Measurements from ENCODE around the gene ARG2. TPM values are rescaled to one million over a fixed set of nuclear protein-coding genes. Genes with fewer than 3 reads are reported as not detected.

The ARG2 gene
- total and polyA plus RNA-seq, 10 of the 15 experiments (the other 5 are each of a cell fraction or from before 2014, with no cell fraction given), result 0.48 to 7.8 (median 1.1) TPM

- no peak for TF ChIP-seq CEBPZ (IDR thresholded peaks at IDR 0.05; ENCODE audit: low read depth, low read length)
These were observed 40.1 kb upstream of the ARG2 start (continued) for GRCh38 chr14:67579636-67580035.

GRCh38 chr14:67580336-67581171, 39.2 kb upstream of the ARG2 start:
- Histone ChIP-seq H3K4me1 (ENCODE audit: control insufficient read depth, insufficient read depth, low read length) (no peaks in the 10 kb centered on the region), H3K4me2 (ENCODE audit: control insufficient read depth, insufficient read depth) (no peak overlapping the region), H3K4me3 (no peak overlapping the region), H3K9me3 (replicated peaks; ENCODE audit: control insufficient read depth, insufficient read depth, low read length) (no peaks in the 10 kb centered on the region), H3K27ac (ENCODE audit: control insufficient read depth, insufficient read depth) (no peak overlapping the region), H3K36me3 (ENCODE audit: control insufficient read depth in 2 of 2, insufficient read depth in 2 of 2, low read length in 1 of 2) (no peaks in the 10 kb centered on the region), H2AFZ (ENCODE audit: control insufficient read depth, low read depth, low read length) (no peak overlapping the region), H3K79me2 (ENCODE audit: control insufficient read depth, insufficient read depth, low read length) (no peaks in the 10 kb centered on the region), H3K9ac (ENCODE audit: control insufficient read depth, insufficient read depth, low read length) (no peak overlapping the region), H4K20me1 (ENCODE audit: control insufficient read depth, insufficient read depth) (peaks cover 2% of the 10 kb centered on the region; the same call in 1 of the 2 replicates), H3K27me3 (replicated peaks in 1 of 2; ENCODE audit: control insufficient read depth in 2 of 2, insufficient read depth in 2 of 2, low read length in 1 of 2) (no peaks in the 10 kb centered on the region)
- intact Hi-C loops (cut with micrococcal nuclease; ENCODE audit: unreplicated experiment), result no loop called here
- POLR2A ChIA-PET, result interaction anchor here (0.6 kb wide), 1 partner anchor 137 kb away, joined by 4 read pairs; no protein-coding TSS in a partner anchor
- no TSS peak for BruUV-seq (replicated peaks)
- DNase-seq (ENCODE audit: low read depth, low spot score), result no peak
- ATAC-seq, result no peak
- RAD21 ChIA-PET (ENCODE audit: unreplicated experiment), result interaction anchor here (1.1 to 11.1 kb wide), 8 partner anchors 9 to 154 kb away, joined by 3 to 153 read pairs (median 4); partner anchors contain the start of gene RDH12
- 48% methylated on average over 11 of the region's 11 CpGs for WGBS (ENCODE audit: insufficient coverage, insufficient replicate concordance, low lambda C conversion rate, missing lambda C conversion rate)
- CTCF ChIA-PET, result interaction anchor here (0.5 to 27.6 kb wide), 13 partner anchors 10 to 195 kb away, joined by 3 to 583 read pairs (median 3); partner anchors contain the start of genes PIGH and RDH12
- TF ChIP-seq CTCF (IDR thresholded peaks at IDR 0.05 in 2 of 3, conservative IDR thresholded peaks at IDR 0.05 in 1 of 3; ENCODE audit: control insufficient read depth in 2 of 3, extremely low read depth in 1 of 3, insufficient read depth in 1 of 3, low read depth in 3 of 3, low read length in 3 of 3), result peak in 1 of 3 experiments; percentile 8; a peak in 1 of 6 replicates
- TF ChIP-seq MYB (IDR thresholded peaks at IDR 0.05; ENCODE audit: borderline replicate concordance, low read depth, low read length), result no peak
- FAIRE-seq, result no peak
- in situ Hi-C loops (cut with MboI), result loop anchor here (5.0 to 10.0 kb wide), 2 partner anchors 87 to 124 kb away; partner anchors contain the start of gene RDH12
- SMC1A ChIA-PET (ENCODE audit: uncharacterized antibody, unreplicated experiment), result interaction anchor here (1.0 to 12.1 kb wide), 11 partner anchors 8 to 161 kb away, joined by 3 to 206 read pairs (median 6); partner anchors contain the start of genes ARG2 and RDH12
